ENCODE results near the gene DHDH.
"Not testable (repeated sequence)": the region's sequence is repeated elsewhere in the genome, so short reads cannot be mapped to it uniquely, and the experiment has no call there.

DHDH gene

GRCh38 chr19:48933382-48933932 lies at the start of gene DHDH:
TSS of gene DHDH (plus strand) at chr19:48933699. CDS start at chr19:48933722, 23 bp downstream.
- DNase-seq, result peak; percentile 96

- no peak for DNase-seq
These were observed 49.8 kb upstream of the DHDH start for GRCh38 chr19:48883726-48884125.

GRCh38 chr19:48887861-48888612 lies 45.5 kb upstream of the DHDH start:
- no peak for DNase-seq

DNA sequence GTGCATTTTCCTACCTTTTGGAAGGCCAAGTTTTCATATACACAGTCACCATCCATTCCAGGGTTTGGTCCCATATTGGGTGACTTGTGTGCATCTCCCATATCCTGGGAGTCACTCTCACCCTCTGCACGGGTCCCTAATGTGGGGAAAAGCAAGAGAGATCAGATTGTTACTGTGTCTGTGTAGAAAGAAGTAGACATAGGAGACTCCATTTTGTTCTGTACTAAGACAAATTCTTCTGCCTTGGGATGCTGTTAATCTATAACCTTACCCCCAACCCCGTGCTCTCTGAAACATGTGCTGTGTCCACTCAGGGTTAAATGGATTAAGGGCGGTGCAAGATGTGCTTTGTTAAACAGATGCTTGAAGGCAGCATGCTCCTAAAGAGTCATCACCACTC lies 44.0 kb upstream of the DHDH start:
- DNase-seq, result not testable (repeated sequence)

GRCh38 chr19:48890551-48890950 lies 42.9 kb upstream of the DHDH start:
- DNase-seq, result no peak

DNA sequence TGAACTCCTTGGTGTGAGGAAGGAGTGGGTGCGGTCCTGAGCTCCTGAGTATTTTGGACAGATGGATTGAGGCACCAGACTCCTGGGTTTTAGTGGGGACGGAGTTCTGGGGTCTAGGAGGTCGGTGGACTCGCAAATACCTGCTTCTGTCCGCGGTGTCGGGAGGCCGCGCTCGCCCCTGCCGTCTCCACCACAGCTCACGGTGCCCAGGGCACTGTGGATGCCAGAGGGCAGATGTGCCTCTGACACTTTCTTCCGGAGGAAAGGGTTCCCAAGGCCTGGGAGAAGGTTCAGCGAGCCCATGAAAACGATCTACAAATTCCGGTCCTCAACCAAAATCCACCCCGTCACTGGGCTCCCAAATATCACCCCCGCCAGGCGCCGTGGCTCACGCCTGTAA lies 38.3 kb upstream of the DHDH start:
- DNase-seq, result no peak

GRCh38 chr19:48896191-48896720 lies 37.2 kb upstream of the DHDH start:
- DNase-seq, result no peak

DNA sequence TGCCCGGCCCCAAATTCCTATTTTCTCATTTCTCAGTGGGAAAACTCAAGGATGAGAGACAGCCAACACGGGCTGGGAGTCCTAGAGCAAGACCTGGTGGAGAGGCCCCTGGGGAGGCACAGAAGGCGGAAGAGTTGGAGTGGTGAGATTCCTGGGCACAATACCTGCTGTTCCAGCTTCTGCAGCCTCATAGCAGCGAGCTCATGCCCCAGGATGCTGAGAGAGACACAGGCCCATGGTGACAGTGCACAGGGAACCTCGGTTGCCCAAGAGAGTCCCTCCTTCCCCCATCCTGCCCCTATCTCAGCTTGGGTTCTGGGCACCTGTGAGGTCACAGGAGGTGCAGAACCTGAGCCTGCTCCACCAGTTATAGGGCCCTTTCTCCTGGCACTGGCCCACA lies 36.3 kb upstream of the DHDH start:
- no peak for DNase-seq

- DNase-seq, result not testable (repeated sequence)
These were observed 34.1 kb upstream of the DHDH start for GRCh38 chr19:48899386-48899749.

GRCh38 chr19:48899781-48900476 lies 33.6 kb upstream of the DHDH start, which contains the start of gene NUCB1:
TSS of gene NUCB1 (plus strand) at chr19:48900312. CDS start at chr19:48900797, 485 bp downstream.
- DNase-seq, result peak; percentile 98

DNA sequence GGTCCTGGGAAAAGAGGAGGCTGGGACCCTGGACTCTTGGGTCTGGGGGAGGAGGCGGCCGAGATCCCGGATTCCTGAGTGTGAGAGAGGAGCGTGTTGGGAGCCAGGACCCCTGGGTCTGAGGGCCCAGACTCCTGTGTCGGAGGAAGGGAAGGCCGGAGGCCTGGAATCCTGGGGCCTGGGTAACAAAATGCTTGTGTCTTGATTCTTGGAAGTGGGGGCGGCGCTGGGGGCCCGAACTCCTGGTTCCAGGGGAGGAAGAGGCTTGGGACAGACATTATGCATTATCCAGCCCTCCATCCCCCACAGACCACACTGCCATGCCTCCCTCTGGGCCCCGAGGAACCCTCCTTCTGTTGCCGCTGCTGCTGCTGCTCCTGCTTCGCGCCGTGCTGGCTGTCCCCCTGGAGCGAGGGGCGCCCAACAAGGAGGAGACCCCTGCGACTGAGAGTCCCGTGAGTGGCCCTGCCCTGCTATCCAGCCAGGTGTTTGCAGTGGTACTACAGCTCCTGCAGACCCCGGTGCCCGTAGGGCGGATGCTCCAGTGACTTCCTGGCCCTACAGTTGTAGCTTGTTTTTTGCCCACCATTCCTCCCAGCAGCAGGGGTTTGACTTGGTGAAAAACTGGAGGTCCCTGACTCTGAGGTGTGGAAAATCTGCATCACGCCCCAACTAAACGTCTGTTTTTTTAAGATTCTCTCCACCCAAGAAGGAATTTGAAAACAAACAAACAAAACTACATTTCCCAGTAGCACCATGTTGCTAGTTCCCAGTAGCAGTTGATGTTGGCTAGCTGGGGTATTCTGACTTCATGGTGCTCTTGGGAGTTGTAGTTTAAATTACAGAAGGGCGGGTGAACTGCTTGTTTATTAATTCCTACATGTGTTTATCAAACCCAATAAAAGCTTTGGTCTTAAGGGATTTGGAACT lies 32.8 kb upstream of the DHDH start:
- DNase-seq, result no peak

GRCh38 chr19:48902291-48902690 lies 31.2 kb upstream of the DHDH start:
- not testable (repeated sequence) for DNase-seq

DNA sequence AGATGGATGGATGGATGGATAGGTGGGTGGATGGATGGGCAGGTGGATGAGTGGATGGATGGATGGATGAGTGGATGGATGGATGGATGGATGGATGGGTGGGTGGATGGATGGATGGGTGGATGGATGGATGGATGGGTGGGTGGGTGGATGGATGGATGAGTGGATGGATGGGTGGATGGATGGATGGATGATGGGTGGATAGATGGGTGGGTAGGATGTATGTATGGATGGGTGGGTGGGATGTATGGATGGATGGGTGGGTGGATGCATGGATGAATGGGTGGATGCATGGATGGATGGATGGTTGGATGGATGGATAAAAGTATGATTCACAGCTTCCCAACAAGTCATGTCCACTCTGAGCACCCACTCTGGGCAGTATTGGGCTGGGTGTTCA lies 29.7 kb upstream of the DHDH start:
- not testable (repeated sequence) for DNase-seq

- DNase-seq, result no peak
These were observed 27.8 kb upstream of the DHDH start for GRCh38 chr19:48905664-48906063.

- DNase-seq, result no peak
These were observed 27.2 kb upstream of the DHDH start for GRCh38 chr19:48906324-48906723.

GRCh38 chr19:48907671-48908070 lies 25.8 kb upstream of the DHDH start:
- no peak for DNase-seq

DNA sequence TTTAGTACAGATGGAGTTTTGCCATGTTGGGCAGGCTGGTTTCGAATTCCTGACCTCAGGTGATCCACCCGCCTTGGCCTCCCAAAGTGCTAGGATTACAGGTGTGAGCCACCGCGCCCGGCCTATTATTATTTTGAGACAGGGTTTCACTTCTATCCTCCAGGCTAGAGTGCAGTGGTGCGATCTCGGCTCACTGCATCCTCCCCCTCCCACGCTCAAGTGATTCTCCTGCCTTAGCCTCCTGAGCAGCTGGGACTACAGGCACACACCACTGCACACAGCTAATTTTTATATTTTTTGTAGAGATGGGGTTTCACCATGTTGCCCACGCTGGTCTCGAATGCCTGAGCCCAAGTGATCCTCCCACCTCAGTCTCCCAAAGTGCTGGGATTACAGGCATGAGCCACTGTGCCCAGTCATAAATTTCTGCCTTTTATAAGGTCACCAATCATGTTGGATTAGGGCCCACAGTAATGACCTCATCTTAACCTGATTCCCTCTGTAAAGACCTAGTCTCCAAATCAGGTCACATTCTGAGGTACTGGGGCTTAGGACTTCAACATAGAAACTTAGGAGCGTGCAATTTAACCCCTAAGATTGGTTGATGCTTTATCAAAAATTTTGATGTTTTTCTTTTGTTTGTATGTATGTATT lies 23.9 kb upstream of the DHDH start:
- not testable (repeated sequence) for DNase-seq

DNA sequence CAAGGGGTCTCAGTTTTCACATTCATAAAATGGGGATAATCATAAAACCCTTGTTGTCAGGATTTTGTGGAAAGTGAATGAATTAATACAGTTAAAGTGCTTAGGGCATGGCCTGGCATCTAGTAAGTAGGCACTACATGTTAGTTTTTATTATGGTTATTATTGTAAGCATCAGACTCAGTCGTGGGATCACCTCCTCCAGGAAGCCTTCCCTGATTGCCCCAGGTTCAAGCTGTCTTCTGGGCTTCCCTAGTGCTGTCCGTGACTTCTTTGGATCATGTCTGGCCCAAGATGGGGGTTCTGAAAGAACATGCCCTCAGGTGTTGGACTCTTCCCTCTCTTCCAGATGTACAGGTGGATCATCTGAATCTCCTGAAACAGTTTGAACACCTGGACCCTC lies 22.7 kb upstream of the DHDH start:
- no peak for DNase-seq

GRCh38 chr19:48913114-48913889 lies 20.2 kb upstream of the DHDH start:
- DNase-seq, result no peak

DNA sequence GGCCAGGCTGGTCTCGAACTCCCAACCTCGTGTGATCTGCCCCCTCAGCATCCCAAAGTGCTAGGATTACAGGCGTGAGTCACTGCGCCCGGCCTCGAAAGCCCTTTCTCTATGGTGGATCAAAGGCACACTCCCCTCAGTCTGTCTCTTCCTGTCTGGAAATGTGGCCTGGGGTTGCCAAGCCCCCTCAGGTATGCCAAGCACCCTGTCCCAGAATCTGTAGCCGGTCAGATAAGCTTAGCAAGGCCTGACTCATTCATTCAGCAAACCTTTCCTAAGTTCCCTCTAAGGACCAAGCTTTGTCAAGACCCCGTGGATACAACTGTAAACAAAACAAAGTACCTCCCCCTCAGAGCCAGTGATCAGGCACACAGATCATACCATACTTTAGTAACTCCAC lies 19.3 kb upstream of the DHDH start:
- no peak for DNase-seq

DNA sequence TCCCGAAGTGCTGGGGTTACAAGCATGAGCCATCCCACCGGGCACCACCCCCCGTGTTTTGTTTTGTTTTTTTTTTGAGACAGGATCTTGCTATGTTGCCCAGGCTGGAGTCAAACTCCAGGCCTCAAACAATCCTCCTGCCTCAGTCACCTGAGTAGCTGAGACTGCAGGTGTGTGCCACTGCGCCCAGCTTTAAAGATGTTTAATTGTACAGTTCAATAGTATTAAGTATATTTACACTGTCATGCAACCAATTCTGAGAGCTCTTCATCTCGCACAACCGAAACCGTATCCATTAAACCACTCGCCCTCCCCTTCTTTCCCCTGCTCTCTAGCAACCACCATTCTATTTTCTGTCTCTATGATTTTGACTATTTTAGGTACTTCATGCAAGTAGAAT lies 17.7 kb upstream of the DHDH start:
- no peak for DNase-seq

All from COR-L47 (cell line).